ENCODE measurements around the gene CRY2.
A peak's percentile ranks its signal among the peaks of the same experiment; 100 is the strongest.

Gene CRY2

GRCh38 chr11:45853332-45854219, 6.3 kb downstream of the CRY2 start:
- peaks cover 54% of the 10 kb centered on the region for H3K4me1 Mint-ChIP-seq
- no peak overlapping the region for H3K4me3 Mint-ChIP-seq

GRCh38 chr11:45855308-45855707, 8.0 kb downstream of the CRY2 start:
- Mint-ChIP-seq H3K27ac (no peak overlapping the region), H3K9me3 (no peaks in the 10 kb centered on the region), H3K27me3 (no peaks in the 10 kb centered on the region), H3K4me3 (no peak overlapping the region), H3K4me1 (peaks cover 41% of the 10 kb centered on the region), H3K36me3 (peaks cover 30% of the 10 kb centered on the region)
- ATAC-seq, result no peak

More at GRCh38 chr11:45853332-45854219, 6.3 kb downstream of the CRY2 start:
- H3K27ac Mint-ChIP-seq, result no peak overlapping the region
- H3K9me3 Mint-ChIP-seq, result no peaks in the 10 kb centered on the region
- ATAC-seq, result no peak
- no peaks in the 10 kb centered on the region for H3K27me3 Mint-ChIP-seq
- peaks cover 15% of the 10 kb centered on the region for H3K36me3 Mint-ChIP-seq

DNA sequence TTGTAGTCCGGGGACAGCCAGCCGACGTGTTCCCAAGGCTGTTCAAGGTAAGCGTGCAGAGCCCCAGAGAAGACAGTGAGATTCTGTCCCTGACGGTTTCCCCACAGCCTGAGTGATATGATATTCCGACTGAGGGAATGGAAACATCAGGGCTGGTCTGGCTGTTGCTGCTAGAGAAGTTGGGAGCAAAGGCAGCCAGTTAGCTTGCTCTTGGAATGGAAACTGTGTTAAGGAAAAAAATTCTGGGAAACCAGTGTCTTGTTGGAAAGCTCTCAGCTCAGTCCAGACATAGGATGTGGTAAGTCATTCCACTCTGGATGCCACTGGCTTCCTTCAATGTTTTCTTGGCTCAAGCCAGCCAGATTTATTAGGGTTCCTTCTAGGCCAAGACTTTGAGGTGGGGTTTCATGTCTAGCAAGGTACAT, 8.8 kb downstream of the CRY2 start:
- Mint-ChIP-seq H3K27me3 (no peaks in the 10 kb centered on the region), H3K27ac (no peak overlapping the region), H3K4me3 (no peak overlapping the region), H3K4me1 (peaks cover 34% of the 10 kb centered on the region), H3K36me3 (peaks cover 38% of the 10 kb centered on the region), H3K9me3 (no peaks in the 10 kb centered on the region)
- ATAC-seq, result no peak

GRCh38 chr11:45857961-45858474, 10.7 kb downstream of the CRY2 start:
- Mint-ChIP-seq H3K4me1 (peaks cover 18% of the 10 kb centered on the region), H3K4me3 (no peak overlapping the region), H3K27me3 (no peaks in the 10 kb centered on the region), H3K9me3 (no peaks in the 10 kb centered on the region), H3K36me3 (peaks cover 57% of the 10 kb centered on the region), H3K27ac (no peak overlapping the region)
- no peak for ATAC-seq

DNA sequence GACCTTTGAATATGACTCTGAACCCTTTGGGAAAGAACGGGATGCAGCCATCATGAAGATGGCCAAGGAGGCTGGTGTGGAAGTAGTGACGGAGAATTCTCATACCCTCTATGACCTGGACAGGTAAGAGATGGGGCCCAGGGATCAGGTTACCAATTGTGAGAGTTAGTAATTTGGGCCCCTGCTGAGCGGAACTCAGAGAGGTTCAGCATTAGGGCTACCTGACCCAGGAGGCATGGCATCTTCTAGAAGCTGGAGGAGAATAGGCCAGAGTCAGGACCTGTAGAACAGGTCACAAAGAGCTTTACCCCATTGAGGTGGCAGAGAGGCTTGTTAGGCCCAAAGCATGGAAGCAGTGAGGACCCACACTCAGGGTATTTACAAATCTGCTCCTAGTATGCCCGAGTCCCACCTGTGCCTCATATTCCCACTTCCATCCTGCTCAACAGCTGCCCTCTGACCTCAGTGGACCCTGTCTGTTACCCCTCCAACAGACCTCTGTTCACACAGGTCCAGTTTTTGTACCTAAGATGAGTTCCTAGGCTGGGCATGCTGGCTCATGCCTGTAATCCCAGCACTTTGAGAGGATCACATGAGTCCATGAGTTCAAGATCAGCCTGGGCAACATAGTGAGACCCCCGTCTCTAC, 11.6 kb downstream of the CRY2 start:
- no peak overlapping the region for H3K27ac Mint-ChIP-seq
- no peak overlapping the region for H3K4me3 Mint-ChIP-seq
- H3K9me3 Mint-ChIP-seq, result no peaks in the 10 kb centered on the region
- peaks cover 62% of the 10 kb centered on the region for H3K36me3 Mint-ChIP-seq
- H3K27me3 Mint-ChIP-seq, result no peaks in the 10 kb centered on the region
- peaks cover 16% of the 10 kb centered on the region for H3K4me1 Mint-ChIP-seq
- no peak for ATAC-seq

DNA sequence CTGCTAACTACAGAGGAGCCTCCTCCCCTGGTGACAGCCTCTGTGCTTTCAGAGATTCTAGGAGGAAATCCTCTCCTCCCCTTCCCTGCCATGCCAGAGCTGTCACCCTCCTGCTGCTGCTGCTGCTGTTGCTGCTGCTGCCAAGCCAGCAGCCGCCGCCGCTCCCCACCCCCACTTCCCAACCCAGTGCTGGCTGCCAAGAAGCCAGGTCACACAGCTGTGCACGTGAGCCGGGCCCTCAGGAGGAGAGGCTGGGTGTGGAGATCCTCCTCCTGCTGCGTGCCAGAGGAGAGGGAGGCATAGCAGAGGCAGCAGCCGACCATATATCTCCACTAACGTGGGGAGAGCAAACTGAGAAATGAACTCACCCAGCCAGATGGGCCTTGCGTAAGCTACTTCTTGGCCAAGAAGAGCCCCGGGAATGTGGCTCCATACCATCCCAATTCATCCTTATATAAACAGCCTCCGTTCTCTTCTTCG, 12.4 kb downstream of the CRY2 start:
- Mint-ChIP-seq H3K36me3 (peaks cover 62% of the 10 kb centered on the region), H3K9me3 (no peaks in the 10 kb centered on the region), H3K27ac (no peak overlapping the region), H3K4me3 (no peak overlapping the region), H3K27me3 (no peaks in the 10 kb centered on the region), H3K4me1 (peaks cover 14% of the 10 kb centered on the region)
- ATAC-seq, result no peak

DNA sequence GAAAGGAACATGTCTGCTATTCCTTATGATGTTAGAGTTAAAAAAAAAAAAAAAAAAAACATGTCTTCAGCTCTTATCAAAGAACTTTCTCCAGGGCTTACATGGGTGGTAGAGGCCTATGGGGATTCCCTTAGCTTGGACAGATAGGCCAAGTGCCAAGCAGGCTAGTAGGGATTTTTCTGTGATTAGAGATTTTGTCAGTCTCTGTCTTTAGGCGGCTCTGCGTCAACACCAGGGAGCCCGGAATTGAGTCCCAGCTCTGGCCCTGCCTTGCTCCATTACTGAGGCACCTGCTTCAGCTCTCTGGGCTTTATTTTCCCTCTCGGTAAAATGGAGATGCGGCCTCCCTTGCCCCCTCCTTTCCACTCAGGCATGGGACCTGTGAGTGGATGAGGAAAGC, 13.1 kb downstream of the CRY2 start:
- Mint-ChIP-seq H3K4me3 (no peak overlapping the region), H3K4me1 (peaks cover 8% of the 10 kb centered on the region), H3K9me3 (no peaks in the 10 kb centered on the region), H3K36me3 (peaks cover 68% of the 10 kb centered on the region), H3K27me3 (no peaks in the 10 kb centered on the region), H3K27ac (no peak overlapping the region)
- no peak for ATAC-seq

DNA sequence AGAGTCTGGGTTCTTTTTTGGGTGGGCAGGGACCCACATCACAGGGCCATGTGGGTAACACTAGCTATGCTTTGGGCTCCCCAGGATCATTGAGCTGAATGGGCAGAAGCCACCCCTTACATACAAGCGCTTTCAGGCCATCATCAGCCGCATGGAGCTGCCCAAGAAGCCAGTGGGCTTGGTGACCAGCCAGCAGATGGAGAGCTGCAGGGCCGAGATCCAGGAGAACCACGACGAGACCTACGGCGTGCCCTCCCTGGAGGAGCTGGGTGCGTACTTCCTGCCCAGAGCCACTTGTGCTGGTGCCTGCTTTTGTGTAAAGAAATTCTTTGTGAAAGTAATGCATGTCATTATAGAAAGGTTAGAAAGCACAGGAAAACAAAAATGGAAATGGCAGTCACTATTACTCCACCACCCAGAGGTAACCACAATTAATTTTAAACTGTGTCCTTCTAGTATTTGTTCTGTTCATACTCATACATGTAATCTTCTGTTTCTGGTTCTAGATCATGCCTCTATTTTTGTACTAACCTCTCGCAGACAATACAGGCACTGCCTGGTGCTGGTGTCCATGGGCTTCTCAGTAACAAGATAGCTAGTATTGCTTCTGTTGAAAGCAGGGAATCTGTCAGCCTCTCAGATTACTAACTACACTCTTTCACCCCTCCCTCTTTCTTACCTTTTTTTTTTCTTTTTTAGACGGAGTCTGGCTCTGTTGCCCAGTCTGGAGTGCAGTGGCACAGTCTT, 13.7 kb downstream of the CRY2 start:
- Mint-ChIP-seq H3K27me3 (no peaks in the 10 kb centered on the region), H3K4me1 (peaks cover 8% of the 10 kb centered on the region), H3K36me3 (peaks cover 74% of the 10 kb centered on the region), H3K9me3 (no peaks in the 10 kb centered on the region), H3K4me3 (no peak overlapping the region), H3K27ac (no peak overlapping the region)
- ATAC-seq, result no peak

- H3K36me3 Mint-ChIP-seq, result peaks cover 77% of the 10 kb centered on the region
- ATAC-seq, result no peak
Measured at GRCh38 chr11:45864041-45864440, 16.8 kb downstream of the CRY2 start.

GRCh38 chr11:45869551-45869950, 22.3 kb downstream of the CRY2 start:
- peaks cover 81% of the 10 kb centered on the region for H3K36me3 Mint-ChIP-seq
- no peaks in the 10 kb centered on the region for H3K4me1 Mint-ChIP-seq
- no peak overlapping the region for H3K27ac Mint-ChIP-seq
- no peaks in the 10 kb centered on the region for H3K27me3 Mint-ChIP-seq
- H3K4me3 Mint-ChIP-seq, result no peak overlapping the region
- no peaks in the 10 kb centered on the region for H3K9me3 Mint-ChIP-seq
- no peak for ATAC-seq

More at GRCh38 chr11:45864041-45864440, 16.8 kb downstream of the CRY2 start:
- Mint-ChIP-seq H3K27me3 (no peaks in the 10 kb centered on the region), H3K9me3 (no peaks in the 10 kb centered on the region), H3K4me3 (no peak overlapping the region), H3K4me1 (no peaks in the 10 kb centered on the region), H3K27ac (no peak overlapping the region)

- no peak overlapping the region for H3K4me3 Mint-ChIP-seq
- no peaks in the 10 kb centered on the region for H3K4me1 Mint-ChIP-seq
- no peaks in the 10 kb centered on the region for H3K27me3 Mint-ChIP-seq
- H3K36me3 Mint-ChIP-seq, result peaks cover 80% of the 10 kb centered on the region
- no peak overlapping the region for H3K27ac Mint-ChIP-seq
- no peak for ATAC-seq
- H3K9me3 Mint-ChIP-seq, result no peaks in the 10 kb centered on the region
Measured at GRCh38 chr11:45870706-45871105, 23.4 kb downstream of the CRY2 start.

DNA sequence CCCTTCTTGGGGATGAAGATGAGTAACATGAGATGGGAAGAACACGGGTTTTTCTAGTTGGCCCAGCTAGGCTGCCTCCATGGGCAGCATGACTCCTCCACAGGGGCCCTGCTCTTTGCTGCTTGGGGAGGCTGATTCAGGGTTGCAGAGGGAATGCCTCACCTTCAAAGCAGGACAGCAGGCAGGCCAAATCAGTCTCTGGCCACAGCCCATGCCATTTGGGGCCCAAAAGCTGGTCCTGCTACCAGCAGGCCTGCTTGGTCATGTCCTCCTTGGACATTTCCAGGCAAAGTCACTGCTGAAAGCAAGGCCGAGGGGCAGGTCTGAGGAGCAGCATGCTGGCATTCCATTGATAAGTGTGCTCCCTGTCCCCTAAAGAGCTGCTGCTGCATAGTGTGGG, 24.4 kb downstream of the CRY2 start:
- peaks cover 75% of the 10 kb centered on the region for H3K36me3 Mint-ChIP-seq
- no peak overlapping the region for H3K27ac Mint-ChIP-seq
- no peak overlapping the region for H3K4me3 Mint-ChIP-seq
- H3K4me1 Mint-ChIP-seq, result no peaks in the 10 kb centered on the region
- no peaks in the 10 kb centered on the region for H3K27me3 Mint-ChIP-seq
- ATAC-seq, result no peak
- no peaks in the 10 kb centered on the region for H3K9me3 Mint-ChIP-seq

DNA sequence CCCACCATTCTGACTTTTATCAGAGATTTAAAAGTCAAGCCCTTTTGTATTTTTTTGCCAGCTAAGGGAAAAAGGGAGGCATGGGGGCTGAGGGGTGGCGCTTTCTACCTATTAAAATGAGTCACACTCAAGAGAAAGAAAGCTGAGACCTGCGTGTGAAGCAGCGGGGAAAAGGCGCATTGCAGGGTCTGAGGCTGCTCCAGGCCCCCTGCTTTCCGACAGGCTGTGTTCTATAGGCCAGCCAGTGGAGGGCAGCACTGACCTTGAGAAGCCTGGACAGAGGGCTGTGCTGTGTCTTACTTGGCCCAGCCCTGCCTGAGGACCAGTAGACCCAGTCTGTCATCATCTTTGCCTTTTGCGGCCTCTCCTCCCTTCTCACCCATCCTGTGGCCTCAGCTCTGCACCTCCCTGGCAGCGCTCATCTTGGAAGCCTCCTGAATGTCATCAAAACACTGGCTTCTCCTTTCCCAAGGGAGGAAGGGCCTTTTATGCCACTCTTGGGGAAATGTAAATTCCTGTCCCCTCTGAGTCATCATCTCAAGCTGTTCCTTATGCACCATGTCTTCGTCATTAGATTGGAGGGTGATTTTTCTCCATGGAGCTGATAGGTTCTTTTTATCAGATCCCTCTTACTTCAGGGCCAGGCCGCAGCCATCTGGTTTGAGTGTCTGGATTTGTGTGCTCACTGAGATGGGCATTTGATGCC, 25.5 kb downstream of the CRY2 start:
- peak; percentile 71 for ATAC-seq
- no peaks in the 10 kb centered on the region for H3K9me3 Mint-ChIP-seq
- H3K27me3 Mint-ChIP-seq, result no peaks in the 10 kb centered on the region
- peaks cover 75% of the 10 kb centered on the region for H3K36me3 Mint-ChIP-seq
- no peaks in the 10 kb centered on the region for H3K4me1 Mint-ChIP-seq
- no peak overlapping the region for H3K4me3 Mint-ChIP-seq
- H3K27ac Mint-ChIP-seq, result no peak overlapping the region

DNA sequence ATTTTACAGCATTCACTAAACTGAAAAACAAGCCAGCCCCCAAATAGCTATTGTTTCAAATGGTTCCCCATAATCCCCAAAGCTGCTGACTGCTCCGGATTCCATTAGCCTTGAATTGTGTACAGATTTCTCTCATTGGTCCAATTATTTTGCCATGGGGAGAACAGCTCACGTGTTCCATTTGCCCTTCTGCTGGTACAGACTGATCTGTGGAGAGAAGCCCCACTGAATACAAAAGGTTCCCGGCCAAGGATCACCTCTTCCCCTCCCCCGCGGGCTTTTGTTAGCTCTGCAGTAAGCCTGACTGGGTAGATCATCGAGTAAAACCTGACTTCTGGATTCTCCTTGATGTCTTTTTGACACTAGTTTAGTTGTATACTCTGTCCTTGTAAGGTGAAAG, 29.1 kb downstream of the CRY2 start:
- no peak overlapping the region for H3K4me3 Mint-ChIP-seq
- H3K4me1 Mint-ChIP-seq, result no peaks in the 10 kb centered on the region
- no peak for ATAC-seq
- no peaks in the 10 kb centered on the region for H3K9me3 Mint-ChIP-seq
- no peaks in the 10 kb centered on the region for H3K27me3 Mint-ChIP-seq
- peaks cover 77% of the 10 kb centered on the region for H3K36me3 Mint-ChIP-seq
- H3K27ac Mint-ChIP-seq, result no peak overlapping the region

- ATAC-seq, result no peak
- Mint-ChIP-seq H3K9me3 (no peaks in the 10 kb centered on the region), H3K27ac (no peak overlapping the region), H3K4me1 (no peaks in the 10 kb centered on the region), H3K27me3 (no peaks in the 10 kb centered on the region), H3K36me3 (peaks cover 78% of the 10 kb centered on the region), H3K4me3 (no peak overlapping the region)
Measured at GRCh38 chr11:45877221-45877620, 29.9 kb downstream of the CRY2 start.

Measured in stimulated activated memory B cell treated with anti-CD40 and anti-IgM and Interleukin-4, amounts not matched to agents 10 μg/mL and 1 μg/mL and 100 μg/mL, for 72 hours (primary cell).